ENCODE results near the gene OR11A1. TPM values are rescaled to one million over a fixed set of nuclear protein-coding genes. Genes with fewer than 3 reads are reported as not detected.

The OR11A1 gene
- polyA plus RNA-seq, 1 of the 3 experiments (the other 2 are of a cell fraction): not detected

DNA sequence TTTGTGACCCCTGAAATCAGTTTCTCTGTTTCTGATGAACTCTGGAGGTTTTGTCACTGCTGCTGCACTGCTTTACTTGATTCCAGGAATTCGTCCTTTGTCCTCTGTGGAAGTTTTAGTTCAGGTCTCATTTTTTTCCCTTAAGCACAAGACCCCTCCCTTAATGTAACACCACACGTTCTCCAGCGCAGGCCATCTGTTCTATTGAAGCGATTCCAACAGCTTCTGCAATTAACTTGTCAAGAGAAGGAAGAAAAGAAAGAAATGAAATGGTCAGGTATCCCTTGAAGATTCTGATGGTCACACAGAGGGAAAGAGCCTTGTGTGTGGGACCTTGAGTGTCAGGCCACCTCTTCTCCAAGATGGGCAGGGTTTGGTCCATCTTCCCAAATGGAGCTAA, 38.7 kb upstream of the OR11A1 start:
- Histone ChIP-seq H4K20me1 (ENCODE audit: insufficient read depth) (no peaks in the 10 kb centered on the region), H3K79me2 (ENCODE audit: insufficient read depth) (no peaks in the 10 kb centered on the region), H3K4me3 (ENCODE audit: low read depth in 2 of 2, low read length in 1 of 2) (no peak overlapping the region), H3K4me2 (no peak overlapping the region), H3K9ac (no peak overlapping the region), H3K27ac (ENCODE audit: low read depth in 2 of 2, low read length in 1 of 2) (no peak overlapping the region), H2AFZ (ENCODE audit: low read depth) (no peak overlapping the region), H3K27me3 (ENCODE audit: insufficient read depth) (peaks cover 28% of the 10 kb centered on the region; the same call in 1 of the 2 replicates), H3F3A (replicated peaks; ENCODE audit: insufficient read depth) (no peaks in the 10 kb centered on the region), H3K4me1 (ENCODE audit: control insufficient read depth in 1 of 2, insufficient read depth in 2 of 2, low read depth in 1 of 2, low read length in 1 of 2) (no peaks in the 10 kb centered on the region), H3K9me2 (no peaks in the 10 kb centered on the region), H3K36me3 (replicated peaks in 1 of 2; ENCODE audit: control insufficient read depth in 1 of 2, insufficient read depth in 2 of 2, low read length in 1 of 2) (no peaks in the 10 kb centered on the region), H3K9me3 (no peaks in the 10 kb centered on the region)
- TF ChIP-seq NRF1 (IDR thresholded peaks at IDR 0.05; ENCODE audit: low read depth, low read length) (no peak), GATA2 (CRISPR knock-in tag; IDR thresholded peaks at IDR 0.05) (no peak), JUND (IDR thresholded peaks at IDR 0.05) (no peak), RFX5 (IDR thresholded peaks at IDR 0.05; ENCODE audit: low read length) (no peak), TAF1 (IDR thresholded peaks at IDR 0.05; ENCODE audit: borderline replicate concordance, low read depth, low read length) (no peak), RAD21 (IDR thresholded peaks at IDR 0.05; ENCODE audit: low read length) (no peak), EP300 (IDR thresholded peaks at IDR 0.05; ENCODE audit: borderline replicate concordance in 1 of 2, low read depth in 1 of 2, low read length in 1 of 2) (no peak), YY1 (IDR thresholded peaks at IDR 0.05; ENCODE audit: low read depth) (no peak), MXI1 (IDR thresholded peaks at IDR 0.05; ENCODE audit: low read depth, low read length) (no peak), RXRA (IDR thresholded peaks at IDR 0.05; ENCODE audit: borderline replicate concordance, low read depth) (no peak), POLR2AphosphoS5 (IDR thresholded peaks at IDR 0.05; ENCODE audit: low read depth, low read length) (no peak), SIN3A (IDR thresholded peaks at IDR 0.05; ENCODE audit: borderline replicate concordance, low read depth, low read length) (no peak), NFIC (IDR thresholded peaks at IDR 0.05; ENCODE audit: borderline replicate concordance) (no peak), SMC3 (IDR thresholded peaks at IDR 0.05; ENCODE audit: low read depth, low read length) (no peak)
- TF ChIP-seq, protein P1, sequence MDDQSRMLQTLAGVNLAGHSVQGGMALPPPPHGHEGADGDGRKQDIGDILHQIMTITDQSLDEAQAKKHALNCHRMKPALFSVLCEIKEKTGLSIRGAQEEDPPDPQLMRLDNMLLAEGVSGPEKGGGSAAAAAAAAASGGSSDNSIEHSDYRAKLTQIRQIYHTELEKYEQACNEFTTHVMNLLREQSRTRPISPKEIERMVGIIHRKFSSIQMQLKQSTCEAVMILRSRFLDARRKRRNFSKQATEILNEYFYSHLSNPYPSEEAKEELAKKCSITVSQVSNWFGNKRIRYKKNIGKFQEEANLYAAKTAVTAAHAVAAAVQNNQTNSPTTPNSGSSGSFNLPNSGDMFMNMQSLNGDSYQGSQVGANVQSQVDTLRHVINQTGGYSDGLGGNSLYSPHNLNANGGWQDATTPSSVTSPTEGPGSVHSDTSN (IDR thresholded peaks at IDR 0.05): no peak
- TF ChIP-seq, protein P2, sequence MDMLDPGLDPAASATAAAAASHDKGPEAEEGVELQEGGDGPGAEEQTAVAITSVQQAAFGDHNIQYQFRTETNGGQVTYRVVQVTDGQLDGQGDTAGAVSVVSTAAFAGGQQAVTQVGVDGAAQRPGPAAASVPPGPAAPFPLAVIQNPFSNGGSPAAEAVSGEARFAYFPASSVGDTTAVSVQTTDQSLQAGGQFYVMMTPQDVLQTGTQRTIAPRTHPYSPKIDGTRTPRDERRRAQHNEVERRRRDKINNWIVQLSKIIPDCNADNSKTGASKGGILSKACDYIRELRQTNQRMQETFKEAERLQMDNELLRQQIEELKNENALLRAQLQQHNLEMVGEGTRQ (IDR thresholded peaks at IDR 0.05; ENCODE audit: borderline replicate concordance, low read depth, low read length): no peak
- ChIA-PET CTCF (interaction anchor here (1.2 kb wide), 1 partner anchor 12 kb away, joined by 3 read pairs; no protein-coding TSS in a partner anchor), POLR2A (no interaction called here)
- no peak for DNase-seq
- 1% methylated on average over 4 of the region's 4 CpGs for WGBS (ENCODE audit: low lambda C conversion rate)

DNA sequence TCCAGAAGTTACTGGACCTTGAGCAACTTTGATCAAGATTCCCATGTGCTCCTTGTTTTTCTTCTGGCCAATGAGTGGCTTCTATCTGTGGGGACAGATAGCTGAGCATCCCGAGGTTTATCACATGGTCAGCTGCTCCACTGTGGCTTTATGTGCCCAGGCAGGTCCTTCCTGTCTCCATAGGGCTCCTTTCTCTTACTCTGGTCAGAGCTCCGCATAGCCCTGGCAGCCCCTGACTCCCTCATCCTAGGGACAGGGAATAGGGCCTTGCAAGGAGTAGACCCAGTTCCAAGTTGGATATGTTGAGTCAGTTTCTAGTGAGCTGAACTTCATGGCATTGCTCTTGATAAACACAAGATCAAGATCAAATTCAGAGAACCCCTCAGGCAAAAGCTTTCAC, 37.3 kb upstream of the OR11A1 start:
- Histone ChIP-seq H3K4me1 (ENCODE audit: control insufficient read depth in 1 of 2, insufficient read depth in 2 of 2, low read depth in 1 of 2, low read length in 1 of 2) (no peaks in the 10 kb centered on the region), H3K9ac (no peak overlapping the region), H3K27ac (ENCODE audit: low read depth in 2 of 2, low read length in 1 of 2) (no peak overlapping the region), H3F3A (replicated peaks; ENCODE audit: insufficient read depth) (no peaks in the 10 kb centered on the region), H3K27me3 (ENCODE audit: insufficient read depth) (peaks cover 18% of the 10 kb centered on the region; the same call in 1 of the 2 replicates), H3K9me3 (no peaks in the 10 kb centered on the region), H3K36me3 (replicated peaks in 1 of 2; ENCODE audit: control insufficient read depth in 1 of 2, insufficient read depth in 2 of 2, low read length in 1 of 2) (no peaks in the 10 kb centered on the region), H4K20me1 (ENCODE audit: insufficient read depth) (no peaks in the 10 kb centered on the region), H2AFZ (ENCODE audit: low read depth) (no peak overlapping the region), H3K4me3 (ENCODE audit: low read depth in 2 of 2, low read length in 1 of 2) (no peak overlapping the region), H3K4me2 (no peak overlapping the region), H3K9me2 (no peaks in the 10 kb centered on the region), H3K79me2 (ENCODE audit: insufficient read depth) (no peaks in the 10 kb centered on the region)
- no peak for TF ChIP-seq TCF12 (IDR thresholded peaks at IDR 0.05)
- TF ChIP-seq CHD2 (IDR thresholded peaks at IDR 0.05; ENCODE audit: low read length, partially characterized antibody): no peak
- TF ChIP-seq ELF1 (IDR thresholded peaks at IDR 0.05): no peak
- no peak for TF ChIP-seq TAF1 (IDR thresholded peaks at IDR 0.05; ENCODE audit: borderline replicate concordance, low read depth, low read length)
- no peak for TF ChIP-seq FOXM1 (IDR thresholded peaks at IDR 0.05; ENCODE audit: low read depth)
- TF ChIP-seq FOXJ3 (CRISPR knock-in tag; IDR thresholded peaks at IDR 0.05): no peak
- TF ChIP-seq RFX5 (IDR thresholded peaks at IDR 0.05; ENCODE audit: low read length): no peak
- TF ChIP-seq JUND (IDR thresholded peaks at IDR 0.05): no peak
- CTCF ChIA-PET: no interaction called here
- no peak for DNase-seq
- POLR2A ChIA-PET: no interaction called here
- WGBS (ENCODE audit: low lambda C conversion rate): no CpG with 5 or more reads among the region's 2 CpGs

All from SK-N-SH (cell line).